HG03095 (cell line): ENCODE data around the gene TNFSF15.

Source experiments
- ATAC-seq: cut with Tn5 transposase; IDR thresholded peaks from one replicate; pipeline ENCODE4 v1.9.1; 2021; ENCODE audit warnings: moderate library complexity; ENCODE audit not compliant: unreplicated experiment

Gene TNFSF15

GRCh38 chr9:114825126-114825795 is 19.4 kb upstream of the TNFSF15 start:
- no peak for ATAC-seq

GRCh38 chr9:114824110-114824509 is 18.3 kb upstream of the TNFSF15 start:
- no peak for ATAC-seq

- ATAC-seq: no peak
Measured at GRCh38 chr9:114823441-114823840, 17.6 kb upstream of the TNFSF15 start.

GRCh38 chr9:114822708-114823107 is 16.9 kb upstream of the TNFSF15 start:
- ATAC-seq: no peak

GRCh38 chr9:114820776-114821501 is 15.1 kb upstream of the TNFSF15 start:
- ATAC-seq: no peak

- ATAC-seq: no peak
Measured at GRCh38 chr9:114818178-114818577, 12.3 kb upstream of the TNFSF15 start.

- no peak for ATAC-seq
Measured at GRCh38 chr9:114813717-114814418, 8.0 kb upstream of the TNFSF15 start.

- no peak for ATAC-seq
Measured at GRCh38 chr9:114811966-114812636, 6.3 kb upstream of the TNFSF15 start.

GRCh38 chr9:114811301-114811700 is 5.5 kb upstream of the TNFSF15 start:
- no peak for ATAC-seq

- no peak for ATAC-seq
Measured at GRCh38 chr9:114810614-114811013, 4.8 kb upstream of the TNFSF15 start.

GRCh38 chr9:114806526-114806900 is 674 bp upstream of the TNFSF15 start:
- peak; percentile 26 for ATAC-seq

GRCh38 chr9:114804505-114804904 is 1.3 kb downstream of the TNFSF15 start:
- no peak for ATAC-seq

- ATAC-seq: no peak
Measured at GRCh38 chr9:114803479-114804265, 2.2 kb downstream of the TNFSF15 start.

GRCh38 chr9:114799925-114800324 is 5.9 kb downstream of the TNFSF15 start:
- ATAC-seq: no peak

GRCh38 chr9:114799441-114799840 is 6.4 kb downstream of the TNFSF15 start:
- ATAC-seq: no peak

- no peak for ATAC-seq
Measured at GRCh38 chr9:114798780-114799427, 6.9 kb downstream of the TNFSF15 start.

- ATAC-seq: no peak
Measured at GRCh38 chr9:114798101-114798500, 7.7 kb downstream of the TNFSF15 start.

- no peak for ATAC-seq
Measured at GRCh38 chr9:114792396-114792795, 13.4 kb downstream of the TNFSF15 start.

GRCh38 chr9:114791736-114792135 is 14.1 kb downstream of the TNFSF15 start:
- ATAC-seq: no peak

GRCh38 chr9:114791312-114791711 is 14.5 kb downstream of the TNFSF15 start:
- no peak for ATAC-seq
